Cardiac muscle cell (in vitro differentiated cells and primary cell): Measurements from ENCODE around the gene MICB. TPM values are rescaled to one million over a fixed set of nuclear protein-coding genes. Genes with fewer than 3 reads are reported as not detected.

Experiments used
- DNase-seq, 2 donors: peaks; one replicate each; pipeline versions ENCODE4 v3.0.0 to v3.0.0-alpha.2; 2010 to 2017; ENCODE audit warnings: low read depth in 1 of 2, low spot score in 1 of 2
- H3K27ac ChIP-seq: fragments of 200-600 bp; sonication (generic); 2 replicates; pipeline ENCODE4 v1.5.1; 2016
- H3K27me3 ChIP-seq: fragments of 200-600 bp; sonication (generic); 2 replicates; pipeline ENCODE4 v1.6.0; 2016; ENCODE audit warnings: control low read depth
- H3K36me3 ChIP-seq: fragments of 200-600 bp; sonication (generic); 2 replicates; pipeline ENCODE4 v1.5.1; 2016; ENCODE audit warnings: control low read depth
- H3K4me1 ChIP-seq: fragments of 200-600 bp; sonication (generic); 2 replicates; pipeline ENCODE4 v1.8.1; 2017; ENCODE audit warnings: low read depth, mild to moderate bottlenecking, mixed run types
- H3K4me3 ChIP-seq: fragments of 200-600 bp; sonication (generic); 2 replicates; pipeline ENCODE4 v1.5.1; 2016; ENCODE audit warnings: mild to moderate bottlenecking
- H3K9me3 ChIP-seq: fragments of 200-600 bp; sonication (generic); 2 replicates; pipeline ENCODE4 v1.5.1; 2017; ENCODE audit warnings: low read depth, mild to moderate bottlenecking, control low read depth
- CTCF ChIP-seq: IDR thresholded peaks from 2 replicates; pipeline ENCODE4 v1.5.1; 2012; ENCODE audit warnings: low read depth, mild to moderate bottlenecking, low read length
- polyA plus RNA-seq: library from polyadenylated mRNA; unstranded; fragments of >200 nt; fragmentation: Nextera tagmentation; extraction: Ambion mirVana; gene quantifications from 2 replicates; pipeline ENCODE4 v1.2.1, GENCODE V29; 2016
- total RNA-seq: library from RNA; depleted of rRNA; stranded (reverse); fragments of >200 nt; gene quantifications from 2 replicates; pipeline ENCODE4 v1.2.3, GENCODE V29; 2016

Gene MICB
- total and polyA plus RNA-seq, 2 experiments from 2014 or later: 0.99 to 2.2 TPM

GRCh38 chr6:31558631-31559500, 60.9 kb downstream of the MICB start:
- Histone ChIP-seq H3K4me1 (peaks cover 5% of the 10 kb centered on the region), H3K27ac (no peak overlapping the region), H3K27me3 (no peaks in the 10 kb centered on the region), H3K36me3 (peaks cover 10% of the 10 kb centered on the region), H3K9me3 (no peaks in the 10 kb centered on the region), H3K4me3 (no peak overlapping the region)
- no peak for TF ChIP-seq CTCF
- DNase-seq: peak in 1 of 2 donors; percentile 52

- Histone ChIP-seq H3K27me3 (no peaks in the 10 kb centered on the region), H3K4me3 (no peak overlapping the region), H3K9me3 (no peaks in the 10 kb centered on the region), H3K27ac (peak overlapping the region; percentile 64), H3K4me1 (peaks cover 5% of the 10 kb centered on the region), H3K36me3 (peaks cover 8% of the 10 kb centered on the region)
- no peak for TF ChIP-seq CTCF
- DNase-seq: no peak
Measured at GRCh38 chr6:31559606-31559957, 61.6 kb downstream of the MICB start.

- peak in 1 of 2 donors; percentile 76 for DNase-seq
- Histone ChIP-seq H3K4me3 (no peak overlapping the region), H3K36me3 (peaks cover 6% of the 10 kb centered on the region), H3K9me3 (no peaks in the 10 kb centered on the region), H3K4me1 (peaks cover 5% of the 10 kb centered on the region), H3K27me3 (no peaks in the 10 kb centered on the region), H3K27ac (peak overlapping the region; percentile 64)
- no peak for TF ChIP-seq CTCF
Measured at GRCh38 chr6:31559958-31560696, 62.2 kb downstream of the MICB start.

- H3K4me1 ChIP-seq: peaks cover 5% of the 10 kb centered on the region
- no peak overlapping the region for H3K4me3 ChIP-seq
- TF ChIP-seq CTCF: no peak
Measured at GRCh38 chr6:31560697-31561058, 62.7 kb downstream of the MICB start.

More at GRCh38 chr6:31560697-31561058, 62.7 kb downstream of the MICB start:
- Histone ChIP-seq H3K27ac (peak overlapping the region; percentile 64), H3K9me3 (no peaks in the 10 kb centered on the region), H3K27me3 (no peaks in the 10 kb centered on the region), H3K36me3 (peaks cover 6% of the 10 kb centered on the region)
- no peak for DNase-seq

Other genes starting within 250 kb of the MICB start
- gene HLA-C, start 226.1 kb upstream of the MICB start, total RNA-seq: 122 and 132 TPM in 2 replicates
- 72.6 and 72.7 TPM in 2 replicates for gene HLA-C, start 226.1 kb upstream of the MICB start, polyA plus RNA-seq
- 7.7 and 23.7 TPM in 2 replicates for gene HLA-B, start 141.0 kb upstream of the MICB start, total RNA-seq
- gene HLA-B, start 141.0 kb upstream of the MICB start, polyA plus RNA-seq: 15.6 and 27.2 TPM in 2 replicates
- 7.8 and 15.0 TPM in 2 replicates for gene MICA, start 94.5 kb upstream of the MICB start, total RNA-seq
- gene MICA, start 94.5 kb upstream of the MICB start, polyA plus RNA-seq: 11.0 and 16.4 TPM in 2 replicates
- gene MCCD1, start 30.8 kb downstream of the MICB start, total RNA-seq: not detected in 2 replicates
- gene MCCD1, start 30.8 kb downstream of the MICB start, polyA plus RNA-seq: not detected in 2 replicates
- 371 and 455 TPM in 2 replicates for gene DDX39B, start 43.9 kb downstream of the MICB start, total RNA-seq
- gene DDX39B, start 43.9 kb downstream of the MICB start, polyA plus RNA-seq: 321 and 373 TPM in 2 replicates
- gene ATP6V1G2, start 48.5 kb downstream of the MICB start, total RNA-seq: 21.2 and 28.8 TPM in 2 replicates
- 32.7 and 40.2 TPM in 2 replicates for gene ATP6V1G2, start 48.5 kb downstream of the MICB start, polyA plus RNA-seq
- gene NFKBIL1, start 49.5 kb downstream of the MICB start, total RNA-seq: 43.6 and 51.2 TPM in 2 replicates
- 38.4 and 47.1 TPM in 2 replicates for gene NFKBIL1, start 49.5 kb downstream of the MICB start, polyA plus RNA-seq
- not detected in 2 replicates for gene LTA, start 74.1 kb downstream of the MICB start, total RNA-seq
- gene LTA, start 74.1 kb downstream of the MICB start, polyA plus RNA-seq: not detected in 2 replicates
- not detected in 2 replicates for gene TNF, start 77.4 kb downstream of the MICB start, total RNA-seq
- gene TNF, start 77.4 kb downstream of the MICB start, polyA plus RNA-seq: 0.14 TPM in 1 of 2 replicates, not detected in the other
- gene LTB, start 84.3 kb downstream of the MICB start, total RNA-seq: 0.70 TPM in 1 of 2 replicates, not detected in the other
- 0.61 and 1.5 TPM in 2 replicates for gene LTB, start 84.3 kb downstream of the MICB start, polyA plus RNA-seq
- gene LST1, start 88.1 kb downstream of the MICB start, total RNA-seq: 1.7 TPM in 1 of 2 replicates, not detected in the other
- gene LST1, start 88.1 kb downstream of the MICB start, polyA plus RNA-seq: 1.6 TPM in 1 of 2 replicates, not detected in the other
- not detected in 2 replicates for gene NCR3, start 94.9 kb downstream of the MICB start, total RNA-seq
- not detected in 2 replicates for gene NCR3, start 94.9 kb downstream of the MICB start, polyA plus RNA-seq
- 1.2 TPM in 1 of 2 replicates, not detected in the other for gene AIF1, start 117.1 kb downstream of the MICB start, total RNA-seq
- 1.4 and 1.6 TPM in 2 replicates for gene AIF1, start 117.1 kb downstream of the MICB start, polyA plus RNA-seq
- 144 and 208 TPM in 2 replicates for gene PRRC2A, start 122.6 kb downstream of the MICB start, total RNA-seq
- gene PRRC2A, start 122.6 kb downstream of the MICB start, polyA plus RNA-seq: 70.2 and 103 TPM in 2 replicates
- 494 and 510 TPM in 2 replicates for gene BAG6, start 154.5 kb downstream of the MICB start, total RNA-seq
- 115 TPM in 2 replicates for gene BAG6, start 154.5 kb downstream of the MICB start, polyA plus RNA-seq
- 2.3 and 2.5 TPM in 2 replicates for gene APOM, start 157.7 kb downstream of the MICB start, total RNA-seq
- 2.5 and 3.5 TPM in 2 replicates for gene APOM, start 157.7 kb downstream of the MICB start, polyA plus RNA-seq
- 24.5 and 27.4 TPM in 2 replicates for gene C6orf47, start 162.6 kb downstream of the MICB start, total RNA-seq
- gene C6orf47, start 162.6 kb downstream of the MICB start, polyA plus RNA-seq: 22.0 and 29.2 TPM in 2 replicates
- 28.8 and 36.2 TPM in 2 replicates for gene GPANK1, start 166.9 kb downstream of the MICB start, total RNA-seq
- gene GPANK1, start 166.9 kb downstream of the MICB start, polyA plus RNA-seq: 27.5 and 37.2 TPM in 2 replicates
- 310 and 375 TPM in 2 replicates for gene CSNK2B, start 167.9 kb downstream of the MICB start, total RNA-seq
- gene CSNK2B, start 167.9 kb downstream of the MICB start, polyA plus RNA-seq: 277 and 280 TPM in 2 replicates
- gene LY6G5B, start 171.8 kb downstream of the MICB start, total RNA-seq: 3.9 and 6.8 TPM in 2 replicates
- gene LY6G5B, start 171.8 kb downstream of the MICB start, polyA plus RNA-seq: 13.2 and 16.5 TPM in 2 replicates
- gene LY6G5C, start 182.9 kb downstream of the MICB start, total RNA-seq: 0.54 and 1.2 TPM in 2 replicates
- 5.0 and 9.0 TPM in 2 replicates for gene LY6G5C, start 182.9 kb downstream of the MICB start, polyA plus RNA-seq
- gene ABHD16A, start 205.2 kb downstream of the MICB start, total RNA-seq: 48.0 and 66.3 TPM in 2 replicates
- 61.5 and 65.1 TPM in 2 replicates for gene ABHD16A, start 205.2 kb downstream of the MICB start, polyA plus RNA-seq
- not detected in 2 replicates for gene LY6G6F, start 208.7 kb downstream of the MICB start, total RNA-seq
- not detected in 2 replicates for gene LY6G6F, start 208.7 kb downstream of the MICB start, polyA plus RNA-seq
- gene LY6G6D, start 217.2 kb downstream of the MICB start, total RNA-seq: not detected in 2 replicates
- gene LY6G6D, start 217.2 kb downstream of the MICB start, polyA plus RNA-seq: not detected in 2 replicates
- gene LY6G6C, start 223.6 kb downstream of the MICB start, total RNA-seq: not detected in 2 replicates
- gene LY6G6C, start 223.6 kb downstream of the MICB start, polyA plus RNA-seq: 0.24 TPM in 1 of 2 replicates, not detected in the other
- gene MPIG6B, start 225.2 kb downstream of the MICB start, total RNA-seq: not detected in 2 replicates
- gene MPIG6B, start 225.2 kb downstream of the MICB start, polyA plus RNA-seq: not detected in 2 replicates
- gene DDAH2, start 231.2 kb downstream of the MICB start, total RNA-seq: 134 and 138 TPM in 2 replicates
- 154 and 170 TPM in 2 replicates for gene DDAH2, start 231.2 kb downstream of the MICB start, polyA plus RNA-seq
- gene CLIC1, start 238.4 kb downstream of the MICB start, total RNA-seq: 226 and 274 TPM in 2 replicates
- 318 and 326 TPM in 2 replicates for gene CLIC1, start 238.4 kb downstream of the MICB start, polyA plus RNA-seq
- gene MSH5, start 241.9 kb downstream of the MICB start, total RNA-seq: 6.6 and 39.4 TPM in 2 replicates
- 7.4 and 16.4 TPM in 2 replicates for gene MSH5, start 241.9 kb downstream of the MICB start, polyA plus RNA-seq